CD4-positive, alpha-beta T cell treated with Interleukin-15 for 4 hours (primary cell): ENCODE results near the gene ATP2C2.

Experiments used
- DNase-seq: peaks from one replicate; pipeline ENCODE4 v3.0.0-alpha.2; 2020; ENCODE audit warnings: low spot score

Gene ATP2C2

DNA sequence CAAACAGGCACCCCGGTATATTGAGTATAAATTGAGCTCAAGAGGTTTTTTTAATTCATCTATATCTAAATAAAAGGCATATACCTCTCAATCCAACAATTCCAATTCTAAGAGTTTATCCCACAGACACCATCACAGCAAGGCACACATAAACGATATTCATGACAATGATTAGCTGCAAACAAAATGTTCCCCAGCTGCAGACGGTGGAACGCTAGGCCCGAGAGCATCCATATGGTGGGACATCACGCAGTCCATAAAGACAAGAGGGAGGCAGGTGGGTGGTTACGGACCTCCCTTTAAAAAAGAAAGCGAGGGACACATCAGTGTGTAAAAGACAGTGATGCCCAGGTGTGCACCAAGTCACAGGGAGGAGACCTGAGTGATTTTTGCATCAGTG, 108.1 kb downstream of the ATP2C2 start:
- DNase-seq, result no peak

DNA sequence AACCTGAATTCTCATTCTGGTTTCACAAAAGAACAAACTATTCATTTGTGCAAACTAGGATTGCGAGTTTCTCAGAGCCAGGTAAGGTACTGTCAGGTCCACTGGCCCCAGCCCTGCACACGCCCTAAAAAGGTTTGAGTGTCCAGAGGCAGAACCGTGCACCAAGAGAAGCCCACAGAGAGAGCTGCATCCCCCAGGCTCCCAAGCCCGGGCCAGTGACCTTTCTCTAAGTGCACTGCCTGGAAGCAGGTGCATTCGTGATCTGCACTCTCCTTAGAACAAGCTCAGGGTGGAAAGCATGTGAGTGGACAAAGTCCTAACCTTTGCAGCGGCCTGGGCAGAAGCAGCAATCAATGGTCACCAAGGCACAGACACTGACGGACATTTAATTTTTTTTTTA, 109.3 kb downstream of the ATP2C2 start:
- no peak for DNase-seq

DNA sequence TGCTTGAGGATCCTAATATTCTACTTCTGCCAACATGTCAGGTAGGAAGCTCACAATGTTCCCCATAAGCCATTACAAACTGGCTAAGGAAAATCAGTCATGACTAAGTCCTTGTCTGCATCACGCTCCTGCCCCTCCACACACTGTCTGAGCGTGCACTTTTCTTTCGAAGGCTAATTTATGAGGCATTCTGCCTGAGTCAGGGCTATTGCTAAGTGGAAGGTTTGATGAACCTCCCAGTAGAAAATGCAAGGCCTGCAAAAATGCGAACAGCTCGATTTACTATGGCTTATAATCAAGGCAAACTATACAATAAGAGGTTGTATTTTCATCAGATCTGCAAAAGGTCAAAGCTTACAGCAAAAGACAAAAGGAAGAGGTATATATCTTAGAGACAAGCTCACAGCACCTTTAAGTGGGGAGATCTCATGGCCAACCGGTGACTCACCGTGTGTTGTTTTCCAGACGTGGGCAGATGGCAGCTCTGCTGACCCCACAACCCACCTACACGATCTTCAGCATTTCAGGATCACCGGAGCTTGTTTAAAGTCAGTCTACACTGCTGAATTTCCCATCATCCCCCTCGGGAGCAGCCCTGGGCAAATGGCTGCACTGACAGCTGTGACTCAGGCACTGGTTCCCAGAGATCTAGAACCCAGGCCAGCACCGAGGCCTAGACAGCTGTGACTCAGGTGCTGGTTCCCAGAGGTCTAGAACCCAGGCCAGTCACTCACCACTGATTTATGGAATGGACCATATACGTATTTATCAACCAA, 110.0 kb downstream of the ATP2C2 start:
- no peak for DNase-seq

DNA sequence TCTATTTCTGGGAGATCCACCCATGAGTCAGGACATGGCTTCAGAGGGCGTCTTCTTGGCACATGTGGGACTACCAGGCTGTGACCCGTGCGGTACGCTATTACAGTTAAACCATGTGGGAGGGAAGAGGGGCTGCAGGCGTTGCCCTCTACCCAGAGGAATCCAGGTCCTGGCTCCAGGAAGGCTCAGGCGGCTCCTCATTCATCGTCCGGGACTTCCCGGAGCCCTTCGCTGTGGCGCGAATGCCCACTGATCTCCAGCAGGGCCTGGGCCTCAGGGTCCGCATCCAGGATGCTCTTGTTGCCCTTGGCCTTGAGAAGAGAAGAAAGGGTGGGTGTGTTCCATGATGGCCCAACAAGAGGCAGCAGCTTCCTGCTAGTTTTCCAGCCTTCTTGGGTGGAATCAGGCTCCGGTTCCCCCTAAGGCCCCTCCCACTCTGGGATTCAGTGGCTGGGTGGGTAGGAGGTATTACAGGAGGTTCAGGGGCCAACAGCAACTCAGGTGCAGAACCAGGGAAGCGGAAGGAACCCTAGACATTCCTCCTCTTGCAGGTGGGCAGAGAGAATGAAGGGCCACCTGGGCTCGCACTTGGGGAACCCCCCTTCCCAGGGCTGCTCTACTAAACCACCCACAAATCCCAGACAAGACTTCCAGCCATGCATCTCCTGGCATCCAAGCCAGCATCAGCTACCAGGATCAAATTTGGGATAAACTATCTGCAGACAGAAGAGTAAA, 111.5 kb downstream of the ATP2C2 start:
- no peak for DNase-seq

DNA sequence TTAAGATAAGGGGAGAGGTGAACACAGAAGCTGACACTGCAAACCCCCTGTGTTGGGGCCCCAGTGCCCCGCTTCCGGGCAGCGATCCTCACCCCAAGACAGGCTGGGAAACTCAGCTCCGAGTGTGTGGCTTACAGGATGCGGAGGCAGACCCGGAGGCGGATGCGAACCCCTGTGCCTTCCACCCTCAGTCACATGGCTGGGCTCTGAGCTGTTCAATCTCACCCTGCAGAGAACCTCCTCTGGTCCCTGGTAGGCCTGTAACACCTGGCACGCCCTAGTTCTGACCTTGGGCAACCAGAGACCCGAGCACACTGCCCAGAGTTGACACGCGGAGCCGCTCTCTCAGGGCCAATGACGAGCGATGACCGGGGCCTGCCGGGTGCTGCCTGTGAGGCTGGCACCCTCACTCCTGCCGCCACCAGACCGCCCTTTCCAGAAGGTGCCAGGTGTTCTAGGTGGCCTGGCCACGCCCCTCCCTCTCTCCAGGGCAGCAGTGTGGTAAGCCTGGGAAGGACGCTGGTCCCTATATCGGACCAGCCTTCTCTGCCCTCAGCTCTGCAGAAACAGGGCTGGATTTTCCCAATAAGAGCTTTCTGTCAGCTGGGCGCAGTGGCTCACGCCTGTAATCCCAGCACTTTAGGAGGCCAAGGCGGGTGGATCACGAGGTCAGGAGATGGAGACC, 112.9 kb downstream of the ATP2C2 start:
- DNase-seq, result no peak

DNA sequence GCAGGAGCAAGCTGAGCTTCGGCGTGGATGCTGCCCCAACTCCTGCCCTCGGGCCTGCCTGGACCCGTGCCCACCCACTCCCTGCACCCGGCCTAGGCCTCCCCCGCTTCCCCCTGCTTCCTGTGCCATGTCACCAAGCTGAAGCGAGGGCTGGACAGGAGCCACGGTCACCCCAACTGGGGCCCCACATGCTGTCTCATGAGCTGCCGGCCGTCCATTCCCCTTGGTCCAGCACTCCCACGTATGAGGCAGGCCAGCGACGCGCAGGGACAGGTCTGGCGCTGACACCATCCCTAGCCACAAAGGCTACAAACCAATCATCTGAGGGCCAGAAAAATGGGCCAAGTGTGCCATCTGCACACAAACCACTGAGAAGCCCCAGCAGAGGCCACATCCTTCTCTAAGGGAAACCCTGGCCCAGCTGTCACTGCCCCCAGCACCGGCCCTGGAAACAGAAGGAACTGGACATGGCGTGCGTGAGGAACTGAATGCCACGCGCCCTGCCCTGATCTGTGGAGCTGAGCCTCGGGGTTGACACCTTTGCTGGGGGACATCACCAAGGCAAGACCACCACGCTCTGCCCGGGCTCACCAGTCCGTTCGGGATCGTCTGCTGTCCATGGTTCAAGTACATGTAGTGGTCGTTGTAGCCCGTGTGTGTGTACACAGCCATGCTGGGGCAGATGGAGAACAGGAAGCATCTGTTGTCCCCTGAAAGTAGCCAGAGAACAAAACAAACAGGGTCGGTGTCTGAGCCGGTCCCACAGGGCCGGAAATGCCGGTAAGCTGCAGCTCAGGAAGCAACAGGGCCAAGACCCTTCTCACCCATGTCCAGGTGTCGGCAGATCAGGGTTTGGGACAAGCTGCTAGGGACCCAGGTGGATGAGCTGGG, 113.9 kb downstream of the ATP2C2 start:
- no peak for DNase-seq

DNA sequence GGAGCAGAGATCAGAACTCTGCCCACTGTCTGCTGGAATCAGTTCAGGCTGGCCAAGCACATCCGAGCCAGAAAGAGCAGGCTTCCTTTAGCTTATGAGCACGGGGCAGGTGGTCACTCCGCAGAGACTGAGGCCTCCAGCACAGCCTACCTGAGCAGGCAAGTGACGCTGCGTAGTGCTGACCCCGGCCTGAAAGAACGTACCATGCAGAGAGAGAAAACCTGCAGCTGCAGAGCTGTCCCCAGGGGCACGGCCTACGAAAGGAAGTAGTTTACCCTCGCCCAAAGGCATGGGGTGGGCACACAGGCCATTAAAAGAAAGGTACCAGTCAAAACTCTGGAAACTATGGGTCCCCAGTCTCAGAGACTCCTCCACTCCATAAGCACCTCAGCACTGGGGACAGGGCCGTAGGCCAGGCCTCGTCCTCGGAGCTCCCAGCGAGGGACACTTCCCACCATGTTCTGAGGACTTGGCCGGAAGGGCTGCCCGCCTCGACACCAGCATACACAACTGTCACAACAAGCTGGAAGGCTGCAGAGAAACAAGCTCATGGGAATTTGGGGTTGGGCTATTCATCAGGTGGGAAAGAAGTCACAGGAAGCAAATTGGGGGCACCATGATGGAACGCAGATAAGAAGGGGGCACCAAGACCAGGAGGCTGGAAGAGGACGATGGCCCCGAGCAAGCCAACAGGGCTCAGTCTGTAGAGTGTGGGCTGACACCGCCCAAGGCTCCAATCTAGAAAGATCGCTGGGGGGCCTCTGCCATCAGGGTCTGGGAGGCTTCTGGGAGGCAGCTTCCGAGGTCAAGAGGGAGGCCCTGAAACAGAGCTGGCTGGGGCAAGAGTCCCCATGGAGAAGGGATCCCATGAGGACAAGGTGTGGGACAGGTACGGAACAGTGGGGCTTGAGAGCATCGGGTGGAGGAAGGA, 114.9 kb downstream of the ATP2C2 start:
- no peak for DNase-seq

DNA sequence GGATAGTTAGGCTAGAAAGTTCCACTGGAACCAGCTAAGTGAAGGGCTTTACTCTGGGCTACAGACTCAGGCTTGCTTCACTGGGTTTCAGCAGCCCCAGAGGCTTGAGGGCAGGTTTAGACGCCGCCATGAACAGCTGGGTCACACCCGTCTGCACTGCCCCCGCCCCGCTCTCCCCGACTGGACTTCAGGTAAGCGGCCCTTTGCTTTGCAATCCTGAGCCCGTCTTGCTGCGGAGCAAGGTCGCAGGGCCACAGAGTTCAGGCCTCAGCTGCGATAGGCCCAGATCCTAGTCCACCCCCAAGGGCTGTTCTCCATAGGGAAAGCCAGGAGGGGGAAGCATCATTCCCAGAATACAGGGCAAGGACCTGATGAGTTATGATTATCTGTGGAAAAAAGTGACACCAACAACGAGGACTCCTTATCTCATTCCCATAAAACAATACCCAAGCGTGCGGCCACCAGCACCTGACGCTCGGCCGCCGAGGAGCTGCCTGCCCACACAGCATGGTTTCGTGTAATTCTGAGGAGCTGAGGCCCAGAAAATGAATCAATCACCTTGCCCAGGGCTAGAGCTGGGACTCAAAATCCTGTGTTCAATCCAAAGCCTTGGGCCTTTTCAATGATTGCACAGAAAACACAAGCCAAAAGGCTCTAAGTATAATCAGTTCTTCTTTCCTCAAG, 115.7 kb downstream of the ATP2C2 start:
- no peak for DNase-seq

DNA sequence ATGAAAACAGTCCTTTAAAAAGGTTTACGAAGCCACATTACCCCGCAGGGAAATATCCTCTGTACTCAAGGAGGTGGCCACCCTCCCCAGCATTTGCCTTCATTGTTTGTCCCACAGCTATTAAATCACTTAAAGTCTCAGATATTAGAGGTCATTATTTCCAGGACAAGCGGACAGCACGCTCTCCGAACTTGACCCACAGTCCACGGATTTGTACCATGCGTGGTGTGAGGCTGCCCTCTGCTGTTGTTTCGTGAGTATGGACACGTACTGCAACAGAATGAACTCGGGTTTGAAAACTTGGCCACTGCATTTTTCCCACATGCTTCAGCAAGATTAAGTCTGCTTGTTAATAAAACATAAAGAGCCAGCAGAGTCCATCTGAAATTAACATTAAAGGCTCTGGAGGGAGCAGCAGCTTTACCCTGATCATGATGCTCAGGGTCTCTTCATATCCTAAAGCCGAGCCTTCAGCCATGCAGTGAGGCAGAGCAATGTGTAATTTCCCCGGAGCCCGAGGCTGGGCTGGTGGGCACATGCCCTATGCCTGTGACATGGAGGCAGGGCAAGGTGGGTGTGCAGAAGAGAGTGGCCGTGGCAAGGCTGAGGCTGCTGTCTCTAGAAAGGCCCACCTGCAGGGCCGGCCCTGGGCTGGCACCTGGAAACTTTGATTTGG, 116.4 kb downstream of the ATP2C2 start:
- no peak for DNase-seq

DNA sequence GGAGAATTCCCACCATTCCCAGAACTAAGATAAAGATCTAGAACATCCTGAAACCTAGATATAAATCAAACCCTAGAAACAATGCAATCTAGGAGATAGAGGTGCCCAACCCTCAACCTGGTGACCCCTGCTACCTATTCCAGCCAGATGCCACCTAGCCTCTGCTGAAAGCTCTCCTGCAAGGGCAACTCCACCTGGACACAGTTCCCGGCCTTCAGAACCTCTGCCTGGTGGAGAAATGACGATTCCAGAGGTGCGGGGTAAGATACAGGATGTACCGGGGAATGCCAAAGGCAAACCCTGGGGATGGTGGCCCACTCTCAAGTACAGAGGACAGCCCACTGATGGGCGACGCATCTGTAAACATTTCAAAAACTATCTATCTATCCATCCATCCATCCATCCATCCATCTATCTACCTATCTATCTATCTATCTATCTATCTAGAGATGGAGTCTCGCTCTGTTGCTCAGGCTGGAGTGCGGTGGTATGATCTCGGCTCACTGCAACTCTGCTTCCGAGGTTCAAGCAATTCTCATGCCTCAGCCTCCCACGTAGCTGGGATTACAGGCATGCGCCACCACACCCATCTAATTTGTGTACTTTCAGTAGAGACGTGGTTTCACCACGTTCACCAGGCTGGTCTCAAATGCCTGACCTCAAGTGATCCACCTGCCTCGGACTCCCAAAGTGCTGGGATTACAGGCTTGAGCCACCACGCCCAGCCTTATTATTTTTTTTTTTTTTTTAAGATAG, 117.1 kb downstream of the ATP2C2 start:
- no peak for DNase-seq

DNA sequence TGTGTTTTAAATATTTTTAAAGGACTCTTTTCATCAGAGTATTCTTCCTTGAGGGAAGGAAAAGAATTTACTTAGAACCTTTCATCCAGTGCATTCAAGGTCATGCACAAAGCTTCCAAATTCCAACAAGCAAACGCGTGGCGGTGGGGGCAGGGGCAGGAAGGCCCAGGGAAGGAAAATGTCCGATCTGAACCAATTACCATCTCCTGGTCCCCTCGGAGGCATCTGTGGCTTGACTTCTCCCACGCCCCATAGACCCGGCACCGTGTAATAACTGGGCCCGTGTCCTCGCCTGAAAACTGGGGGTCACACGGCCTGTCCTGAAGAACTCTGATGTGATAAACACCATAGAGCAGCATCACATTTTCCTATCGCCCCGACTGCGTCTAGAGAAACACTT, 117.8 kb downstream of the ATP2C2 start:
- DNase-seq, result no peak

DNA sequence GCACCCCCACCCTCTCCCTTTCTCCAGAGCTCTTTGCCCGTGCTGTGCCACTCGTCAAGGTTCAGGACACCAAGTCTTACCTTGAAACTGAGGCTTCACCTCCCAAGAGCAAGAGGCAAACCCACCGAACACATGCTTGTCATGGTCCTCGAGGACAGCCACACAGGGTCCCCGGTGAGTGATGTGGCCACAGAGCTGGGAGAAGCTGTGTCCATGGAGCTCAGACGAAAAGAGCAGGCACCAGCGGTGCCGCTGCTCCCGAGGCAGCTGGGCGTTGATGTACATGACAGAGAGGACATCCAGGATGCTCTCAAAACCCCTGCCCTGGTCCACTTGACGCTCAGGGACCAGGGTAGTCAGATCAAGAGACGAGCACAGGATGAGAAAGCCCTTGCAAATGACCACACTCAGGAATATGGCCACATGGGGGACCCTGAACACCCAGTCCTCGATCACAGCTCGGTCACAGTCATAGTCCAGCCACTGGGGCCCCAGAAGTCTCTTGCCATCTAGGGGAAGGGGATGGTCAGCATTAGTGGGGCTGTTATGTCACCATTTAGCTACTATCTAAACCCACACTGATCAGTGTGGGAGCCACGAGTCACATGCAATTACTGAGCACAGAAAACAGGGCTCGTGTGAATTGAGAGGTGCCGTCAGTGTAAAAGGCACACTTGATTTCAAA, 118.4 kb downstream of the ATP2C2 start:
- no peak for DNase-seq

DNA sequence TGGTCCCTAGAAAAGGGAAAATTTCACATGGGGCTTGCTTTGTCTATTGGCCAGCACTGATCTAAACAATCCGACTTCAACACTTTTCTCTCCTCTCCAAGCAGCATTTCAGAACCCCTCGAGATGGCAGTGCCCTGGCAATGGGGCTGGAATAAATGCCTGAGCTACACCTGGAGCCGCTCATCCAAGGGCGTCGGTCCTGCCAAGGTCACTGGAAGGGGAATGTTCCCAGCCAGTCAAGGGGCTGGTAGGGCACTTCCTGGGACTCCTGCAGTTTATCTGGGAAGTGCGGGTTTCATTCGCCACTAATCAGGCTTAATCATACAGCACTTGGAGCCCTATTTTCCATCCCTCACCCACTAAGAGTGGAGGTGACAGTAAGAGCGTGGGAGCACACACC, 119.0 kb downstream of the ATP2C2 start:
- DNase-seq, result no peak

DNA sequence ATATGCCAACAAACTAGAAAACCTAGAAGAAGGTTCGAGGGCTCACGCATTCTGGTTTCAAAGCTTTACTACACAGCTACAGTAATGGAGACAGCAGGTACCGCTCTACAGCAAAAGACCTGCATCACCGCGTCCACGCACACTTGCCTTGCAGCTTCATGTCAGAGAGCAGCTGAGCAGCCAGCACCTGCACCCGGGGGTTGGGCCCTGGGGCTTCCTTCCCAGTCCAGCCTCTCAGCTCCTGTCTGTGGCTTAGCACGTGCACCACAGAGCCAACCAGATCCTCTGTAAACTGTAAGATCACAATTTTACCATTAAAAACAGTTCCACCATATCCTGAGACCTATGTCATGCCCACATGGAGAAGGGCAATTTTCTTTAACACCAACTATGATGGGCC, 120.8 kb downstream of the ATP2C2 start:
- DNase-seq, result no peak

DNA sequence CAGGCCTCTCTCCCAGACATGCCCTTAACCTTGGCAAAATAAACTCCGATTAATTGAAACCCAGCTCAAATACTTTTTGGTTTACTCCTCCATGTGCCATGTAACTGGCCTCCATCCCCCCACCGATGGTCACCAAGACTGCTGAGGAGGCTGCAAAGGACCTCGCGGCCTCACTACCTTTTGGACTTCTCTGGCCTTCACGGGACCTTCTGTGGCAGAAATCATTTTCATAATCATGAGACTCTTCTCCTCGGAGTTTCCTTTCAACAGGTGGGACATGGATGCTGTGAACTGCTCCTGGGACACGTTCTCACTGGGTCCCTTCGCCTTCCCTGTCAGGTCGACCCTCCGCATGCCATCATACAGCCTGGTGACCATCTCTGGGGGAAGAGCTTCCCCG, 127.2 kb downstream of the ATP2C2 start:
- DNase-seq, result no peak

DNA sequence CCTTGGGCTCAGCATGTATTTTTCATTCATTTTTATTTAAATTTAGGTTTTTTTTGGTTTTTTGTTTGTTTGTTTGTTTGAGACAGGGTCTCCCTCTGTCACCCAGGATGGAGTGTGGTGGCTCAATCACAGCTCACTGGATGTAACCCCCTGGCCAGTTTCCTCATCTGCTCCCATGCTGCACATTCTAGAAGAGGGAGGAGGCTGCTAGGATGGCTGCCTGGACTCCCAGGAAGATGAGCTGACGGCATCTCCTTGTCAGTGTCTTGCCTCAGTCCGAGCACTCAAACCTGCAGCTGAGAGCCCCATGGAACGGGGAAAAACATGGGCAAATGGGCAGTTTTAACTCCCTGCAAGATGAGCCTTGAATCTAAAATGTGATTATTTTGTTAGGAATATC, 128.7 kb downstream of the ATP2C2 start:
- no peak for DNase-seq

DNA sequence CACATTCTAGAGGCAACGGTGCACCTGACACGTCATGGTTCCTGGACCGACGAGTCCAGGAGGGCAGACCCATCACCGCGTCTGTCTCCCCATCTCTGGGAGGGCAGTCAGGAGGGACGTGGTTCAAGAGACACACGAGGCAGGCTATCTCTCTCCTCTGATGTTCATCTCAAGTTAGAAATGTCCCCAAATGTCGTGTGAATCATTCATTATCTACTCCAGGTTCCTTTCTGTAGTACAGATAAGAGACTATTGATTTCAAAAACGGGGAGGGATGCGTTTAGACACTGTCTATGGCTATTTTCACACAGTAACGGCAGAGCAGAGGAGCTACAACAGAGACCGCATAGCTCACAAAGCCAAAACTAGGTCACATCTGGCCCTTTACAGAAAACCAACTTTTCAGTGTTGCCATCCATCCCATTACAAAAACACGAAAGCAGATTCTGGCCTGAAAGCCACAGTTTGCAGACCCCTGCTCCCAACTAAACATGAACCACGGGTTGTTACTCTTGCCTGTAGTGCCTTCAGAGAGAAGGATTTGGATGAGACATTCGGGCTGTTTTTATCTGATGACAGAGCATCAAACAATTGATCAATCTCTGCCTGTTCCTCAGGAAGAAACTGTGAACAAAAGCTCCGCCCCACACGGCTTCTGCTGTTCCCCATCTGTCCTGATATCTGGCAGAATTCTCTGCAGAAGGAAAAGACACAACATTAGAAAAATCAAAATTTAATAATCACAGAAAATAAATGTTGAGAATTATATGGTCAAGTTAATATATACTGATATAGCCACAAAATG, 129.3 kb downstream of the ATP2C2 start:
- no peak for DNase-seq

DNA sequence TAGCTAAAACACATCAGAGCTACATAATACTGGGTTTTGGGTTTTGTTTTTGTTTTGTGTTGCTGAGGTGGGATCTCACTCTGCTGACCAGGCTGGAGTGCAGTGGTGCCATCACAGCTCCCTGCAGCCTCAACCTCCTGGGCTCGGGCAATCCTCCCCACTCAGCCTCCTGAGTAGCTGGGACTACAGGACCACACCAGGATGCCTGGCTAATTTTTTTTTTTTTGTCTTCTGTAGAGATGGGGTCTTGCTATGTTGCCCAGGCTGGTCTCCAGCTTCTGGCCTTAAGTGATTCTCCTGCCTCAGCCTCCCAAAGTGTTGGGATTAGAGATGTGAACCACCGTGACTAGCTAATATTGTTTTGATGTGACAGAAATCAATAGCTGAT, 129.9 kb downstream of the ATP2C2 start:
- DNase-seq, result no peak
